HAP-1 (cell line): Measurements from ENCODE around the gene KCNQ1.

ENCODE experiments used
- DNase-seq, 2 experiments: peaks; one replicate each; pipeline ENCODE4 v3.0.0-alpha.2; 2016 to 2020; ENCODE audit warnings: low spot score in 2 of 2
- H3K27me3 ChIP-seq: fragments of 250-450 bp; sonication (Bioruptor Pico); 2 replicates; pipeline ENCODE4 v1.5.1; 2020; ENCODE audit warnings: low read depth, mild to moderate bottlenecking, moderate library complexity
- H3K36me3 ChIP-seq: fragments of 250-450 bp; sonication (Bioruptor Pico); replicated peaks from 2 replicates; pipeline ENCODE4 v1.5.1; 2020; ENCODE audit warnings: mild to moderate bottlenecking
- H3K4me1 ChIP-seq: fragments of 250-450 bp; sonication (Bioruptor Pico); 2 replicates; pipeline ENCODE4 v1.5.1; 2020; ENCODE audit warnings: mild to moderate bottlenecking
- H3K4me3 ChIP-seq: fragments of 250-450 bp; sonication (Bioruptor Pico); 2 replicates; pipeline ENCODE4 v1.5.1; 2020; ENCODE audit warnings: mild to moderate bottlenecking, moderate library complexity
- H3K9me3 ChIP-seq: fragments of 250-450 bp; sonication (Bioruptor Pico); 2 replicates; pipeline ENCODE4 v1.5.1; 2020; ENCODE audit warnings: mild to moderate bottlenecking, moderate library complexity
- in situ Hi-C: fragments of 300-500 bp; cut with MboI; formaldehyde crosslinking; loops from 3 replicates; pipeline ENCODE4 v1.14.3; 2020; ENCODE audit warnings: low sequenced_read_pairs, inconsistent platforms, mixed read lengths

Gene KCNQ1

DNA sequence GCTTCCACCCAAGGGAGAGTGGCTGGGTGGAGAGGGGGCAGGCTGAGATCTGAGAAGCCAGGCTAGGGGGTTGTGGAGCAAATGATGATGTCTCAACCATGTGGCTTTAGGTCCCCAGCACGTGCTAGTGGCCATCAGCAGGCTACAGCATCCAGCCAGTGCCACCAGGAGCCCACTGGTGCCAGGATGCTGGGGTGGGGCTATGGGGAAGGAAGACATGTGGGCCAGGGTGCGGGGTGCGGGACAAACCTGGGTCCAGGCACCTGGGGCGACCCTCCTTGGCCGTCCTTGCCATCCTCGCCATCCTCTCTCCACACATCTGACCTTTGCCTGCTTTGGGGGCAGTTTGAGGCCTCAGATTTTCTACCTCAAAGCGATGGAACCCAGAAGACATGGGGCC, 104.3 kb downstream of the KCNQ1 start:
- Histone ChIP-seq H3K9me3 (no peaks in the 10 kb centered on the region), H3K27me3 (no peaks in the 10 kb centered on the region), H3K4me1 (no peaks in the 10 kb centered on the region), H3K36me3 (no peaks in the 10 kb centered on the region), H3K4me3 (no peak overlapping the region)
- in situ Hi-C loops, result no loop called here
- no peak for DNase-seq

DNA sequence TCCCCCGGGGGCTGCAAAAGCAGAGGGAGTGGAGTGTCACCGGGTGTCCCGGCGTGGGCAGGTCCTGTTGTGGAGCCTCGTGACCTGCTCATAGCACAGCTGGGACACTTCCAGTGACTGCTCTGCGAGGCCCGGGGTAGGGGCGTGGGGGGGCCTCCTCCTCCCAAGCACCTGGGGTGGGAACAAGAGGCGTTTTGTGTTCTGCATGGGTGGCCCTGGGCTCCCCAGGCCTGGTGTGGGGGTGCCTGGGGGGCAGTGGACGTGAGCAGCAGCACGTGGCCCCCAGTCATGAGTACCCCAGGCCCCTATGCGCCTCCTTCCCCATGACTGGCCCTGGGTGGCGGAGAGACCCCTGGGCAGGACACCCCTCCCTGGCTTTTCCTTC, 104.7 kb downstream of the KCNQ1 start:
- H3K27me3 ChIP-seq, result no peaks in the 10 kb centered on the region
- H3K4me1 ChIP-seq, result no peaks in the 10 kb centered on the region
- no peak overlapping the region for H3K4me3 ChIP-seq
- no peaks in the 10 kb centered on the region for H3K36me3 ChIP-seq
- in situ Hi-C loops, result no loop called here
- no peaks in the 10 kb centered on the region for H3K9me3 ChIP-seq
- DNase-seq, result no peak

DNA sequence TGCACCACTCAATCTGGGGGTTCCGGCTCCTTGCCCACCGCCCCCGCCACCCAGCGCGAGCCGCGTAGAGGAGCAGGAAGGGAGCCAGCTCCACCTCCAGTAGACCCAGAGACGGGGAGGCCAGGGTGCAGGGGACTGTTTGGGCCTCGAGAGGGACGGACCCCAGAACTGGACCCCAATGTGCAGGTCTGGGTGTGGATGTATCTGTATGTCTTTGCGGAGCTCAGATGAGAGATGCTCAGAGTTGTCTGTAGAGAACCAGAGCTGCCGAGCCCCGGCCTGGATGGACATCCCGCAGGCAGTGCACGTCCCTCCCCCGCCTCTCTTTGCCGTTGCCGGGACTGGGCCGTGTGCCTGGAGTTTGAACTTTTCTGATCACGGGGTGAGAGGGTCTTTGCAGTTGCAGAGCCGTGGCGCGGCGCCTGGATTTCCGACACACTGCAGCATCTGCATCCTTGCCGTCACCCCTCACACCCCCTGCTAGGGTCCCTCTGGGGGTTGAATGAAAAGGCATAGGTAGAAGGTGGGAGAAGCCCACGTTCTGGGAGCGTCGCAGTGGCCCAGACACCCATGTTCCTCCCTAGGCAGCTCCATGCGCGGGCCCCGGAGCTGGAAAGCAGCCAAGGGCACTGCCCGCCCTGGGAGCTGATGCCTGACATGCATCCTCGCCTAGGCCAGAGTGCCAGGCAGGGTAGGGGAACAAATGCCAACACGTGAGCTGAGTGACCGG, 105.2 kb downstream of the KCNQ1 start:
- H3K36me3 ChIP-seq, result no peaks in the 10 kb centered on the region
- in situ Hi-C loops, result loop anchor here (10.0 kb wide), 1 partner anchor 65 kb away; no protein-coding TSS in a partner anchor
- no peak overlapping the region for H3K4me3 ChIP-seq
- H3K9me3 ChIP-seq, result no peaks in the 10 kb centered on the region
- no peak for DNase-seq
- H3K27me3 ChIP-seq, result no peaks in the 10 kb centered on the region
- no peaks in the 10 kb centered on the region for H3K4me1 ChIP-seq

DNA sequence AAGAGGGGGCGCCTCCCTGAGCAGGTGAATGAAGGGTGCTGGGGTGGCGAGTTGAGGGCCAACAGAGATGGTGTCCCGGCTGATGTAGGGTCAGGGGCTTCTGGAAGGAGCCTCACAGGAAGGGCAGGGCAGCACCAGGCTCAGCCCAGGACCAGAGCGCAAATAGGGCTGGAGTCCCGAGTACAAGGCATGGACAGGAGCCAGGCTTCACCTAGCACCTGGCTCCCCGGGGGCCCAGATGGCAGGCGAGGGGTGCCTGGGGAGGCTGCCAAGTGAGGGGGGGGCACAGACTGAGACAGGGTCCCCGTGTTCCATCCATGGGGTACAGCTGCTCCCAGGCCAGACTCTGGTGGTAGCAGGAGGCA, 105.8 kb downstream of the KCNQ1 start:
- Histone ChIP-seq H3K36me3 (no peaks in the 10 kb centered on the region), H3K4me3 (no peak overlapping the region), H3K4me1 (no peaks in the 10 kb centered on the region), H3K27me3 (no peaks in the 10 kb centered on the region), H3K9me3 (no peaks in the 10 kb centered on the region)
- in situ Hi-C loops, result loop anchor here (10.0 kb wide), 1 partner anchor 64 kb away; no protein-coding TSS in a partner anchor
- no peak for DNase-seq

DNA sequence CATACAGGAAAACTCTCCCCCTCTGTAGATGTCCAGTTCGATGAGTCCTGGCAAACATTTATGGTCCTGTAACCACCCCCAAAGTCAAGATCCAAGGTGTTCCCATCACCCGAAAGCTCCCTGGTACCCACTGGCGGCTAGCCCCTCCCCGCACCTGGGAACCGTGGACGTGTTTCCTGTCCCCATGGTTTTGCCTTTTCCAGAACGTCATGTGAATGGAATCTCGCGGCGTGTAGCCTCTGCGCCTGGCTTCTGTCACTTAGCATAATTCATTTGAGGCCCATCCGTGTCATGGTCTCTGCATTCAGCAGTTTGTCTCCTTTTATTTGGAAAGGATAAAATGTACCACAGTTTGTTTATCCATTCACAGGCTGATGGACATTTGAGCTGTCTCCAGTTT, 106.3 kb downstream of the KCNQ1 start:
- H3K9me3 ChIP-seq, result no peaks in the 10 kb centered on the region
- H3K4me1 ChIP-seq, result no peaks in the 10 kb centered on the region
- in situ Hi-C loops, result loop anchor here (10.0 kb wide), 1 partner anchor 64 kb away; no protein-coding TSS in a partner anchor
- no peaks in the 10 kb centered on the region for H3K27me3 ChIP-seq
- H3K36me3 ChIP-seq, result no peaks in the 10 kb centered on the region
- no peak overlapping the region for H3K4me3 ChIP-seq
- no peak for DNase-seq

DNA sequence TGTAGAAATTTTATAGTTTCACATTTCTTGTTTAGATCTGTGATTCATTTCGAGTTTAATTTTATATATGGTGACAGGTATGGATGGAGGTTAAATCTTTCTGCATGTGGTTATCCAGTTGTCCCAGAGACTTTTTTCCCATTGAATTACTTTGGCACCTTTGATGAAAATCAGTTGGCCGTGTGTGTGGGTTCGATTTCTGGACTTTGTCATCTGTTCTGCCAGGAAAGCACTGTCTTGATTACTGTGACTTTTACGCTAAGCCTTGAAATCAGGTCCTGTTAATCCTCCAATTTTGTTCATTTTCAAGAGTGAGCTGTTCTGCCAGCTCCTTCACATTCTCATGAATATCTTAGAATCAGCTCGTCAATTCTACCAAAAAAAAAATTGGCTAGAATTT, 107.4 kb downstream of the KCNQ1 start:
- DNase-seq, result no peak
- no peaks in the 10 kb centered on the region for H3K27me3 ChIP-seq

DNA sequence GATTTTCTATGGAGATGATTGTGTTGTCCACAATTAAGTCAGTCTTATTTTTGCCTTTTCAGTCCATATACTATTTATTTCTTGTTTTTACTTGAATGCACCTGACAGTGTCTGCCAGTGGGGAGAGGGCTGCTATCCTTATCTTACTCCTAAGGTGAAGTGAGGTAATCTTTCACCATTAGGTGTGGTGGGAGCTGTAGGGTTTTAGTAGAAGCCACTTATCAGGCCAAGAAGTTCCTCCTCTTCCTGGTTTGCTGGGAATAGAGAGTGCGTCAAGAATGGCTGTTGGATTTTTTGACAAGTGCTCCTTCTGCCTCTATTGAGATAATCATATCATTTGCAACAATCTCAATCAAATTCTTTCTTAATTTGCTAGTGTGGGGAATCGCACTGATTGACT, 108.4 kb downstream of the KCNQ1 start:
- H3K27me3 ChIP-seq, result no peaks in the 10 kb centered on the region
- DNase-seq, result no peak
- H3K4me3 ChIP-seq, result no peak overlapping the region
- in situ Hi-C loops, result loop anchor here (10.0 kb wide), 1 partner anchor 62 kb away; no protein-coding TSS in a partner anchor
- H3K36me3 ChIP-seq, result no peaks in the 10 kb centered on the region
- no peaks in the 10 kb centered on the region for H3K9me3 ChIP-seq
- H3K4me1 ChIP-seq, result no peaks in the 10 kb centered on the region

More for the DNA sequence above, 107.4 kb downstream of the KCNQ1 start:
- H3K36me3 ChIP-seq, result no peaks in the 10 kb centered on the region
- no peaks in the 10 kb centered on the region for H3K4me1 ChIP-seq
- in situ Hi-C loops, result loop anchor here (10.0 kb wide), 1 partner anchor 63 kb away; no protein-coding TSS in a partner anchor
- no peak overlapping the region for H3K4me3 ChIP-seq
- no peaks in the 10 kb centered on the region for H3K9me3 ChIP-seq

DNA sequence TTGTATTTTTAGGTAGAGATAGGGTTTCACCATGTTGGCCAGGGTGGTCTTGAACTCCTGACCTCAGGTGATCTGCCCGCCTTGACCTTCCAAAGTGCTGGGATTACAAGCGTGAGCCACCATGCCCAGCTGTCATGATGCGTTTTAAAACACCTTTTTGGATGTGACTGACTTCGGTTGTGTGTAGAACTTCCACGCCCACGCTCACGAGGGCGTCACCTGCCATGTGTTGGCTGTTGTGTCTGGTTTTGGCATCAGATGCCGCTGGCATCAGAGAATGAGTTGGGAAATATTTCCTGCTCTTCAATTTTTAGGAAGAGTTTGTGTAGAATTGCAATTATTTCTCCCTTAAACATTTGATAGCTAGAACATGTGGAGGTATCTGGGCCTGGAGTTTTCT, 109.1 kb downstream of the KCNQ1 start:
- no peak for DNase-seq
- Histone ChIP-seq H3K36me3 (no peaks in the 10 kb centered on the region), H3K4me3 (no peak overlapping the region), H3K4me1 (no peaks in the 10 kb centered on the region), H3K27me3 (no peaks in the 10 kb centered on the region), H3K9me3 (no peaks in the 10 kb centered on the region)
- in situ Hi-C loops, result loop anchor here (10.0 kb wide), 1 partner anchor 61 kb away; no protein-coding TSS in a partner anchor

DNA sequence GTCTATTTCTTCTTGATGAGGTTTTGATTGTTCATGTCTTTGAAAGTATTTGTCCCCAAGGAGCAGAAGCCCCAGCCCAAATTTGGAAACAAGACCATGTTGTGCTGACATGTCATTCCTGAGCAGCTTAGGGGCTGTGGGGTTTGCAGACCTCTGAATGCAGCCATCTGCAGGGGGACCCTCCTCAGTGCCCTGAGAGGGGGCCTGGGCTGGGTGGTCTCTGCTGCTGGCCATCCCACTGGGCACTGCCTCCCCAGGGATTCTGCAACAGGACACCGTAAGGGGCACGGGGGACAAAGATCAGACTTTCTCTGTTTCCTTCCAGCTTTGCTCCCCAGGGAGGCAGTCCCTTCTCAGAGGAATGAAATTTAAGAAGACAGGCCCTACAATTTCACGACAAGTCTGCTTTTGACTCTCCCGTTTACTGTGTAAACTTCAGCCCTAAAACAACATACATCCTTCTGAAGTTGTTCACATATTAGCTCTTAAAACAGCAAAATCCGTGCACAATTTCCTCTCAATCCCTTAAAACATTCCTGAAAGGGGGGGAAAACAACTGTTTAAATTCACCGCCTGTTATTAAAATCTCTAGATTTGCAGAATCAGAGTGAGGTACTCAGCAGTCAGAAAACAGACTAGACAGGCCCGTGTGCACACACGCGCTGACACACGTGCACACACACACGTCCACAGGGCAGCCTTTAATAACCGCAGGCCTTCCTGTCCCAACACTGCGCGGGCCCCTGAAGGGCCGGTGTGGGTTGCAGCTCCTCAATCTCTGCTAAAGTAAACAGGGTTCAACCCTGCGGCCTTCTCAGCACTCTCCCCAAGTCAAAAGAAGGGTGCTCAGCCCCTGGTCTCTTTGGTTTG, 109.8 kb downstream of the KCNQ1 start:
- in situ Hi-C loops, result loop anchor here (10.0 kb wide), 1 partner anchor 60 kb away; no protein-coding TSS in a partner anchor
- Histone ChIP-seq H3K4me3 (no peak overlapping the region), H3K9me3 (no peaks in the 10 kb centered on the region), H3K27me3 (no peaks in the 10 kb centered on the region), H3K4me1 (no peaks in the 10 kb centered on the region), H3K36me3 (no peaks in the 10 kb centered on the region)
- no peak for DNase-seq

DNA sequence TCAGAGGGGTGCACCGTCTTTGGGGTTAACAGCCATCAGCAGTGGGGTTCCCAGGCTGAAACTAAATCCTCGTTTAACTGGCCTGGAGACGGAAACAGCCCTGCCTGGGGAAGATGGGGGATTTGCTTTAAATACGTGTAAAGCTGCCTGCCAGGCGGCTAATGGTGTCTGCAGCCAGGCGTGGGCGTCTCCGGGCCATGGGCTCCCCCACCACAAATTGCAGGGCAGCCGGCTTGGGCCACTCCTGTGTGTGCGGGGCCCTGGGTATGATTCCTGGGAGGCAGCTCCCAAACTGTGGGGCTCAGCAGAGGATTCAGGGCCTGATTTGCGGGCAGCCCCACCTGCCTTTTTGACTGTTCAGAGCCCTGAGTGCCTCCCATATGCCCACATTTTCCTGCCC, 110.5 kb downstream of the KCNQ1 start:
- Histone ChIP-seq H3K4me3 (no peak overlapping the region), H3K9me3 (no peaks in the 10 kb centered on the region), H3K4me1 (no peaks in the 10 kb centered on the region), H3K36me3 (no peaks in the 10 kb centered on the region), H3K27me3 (no peaks in the 10 kb centered on the region)
- in situ Hi-C loops, result loop anchor here (10.0 kb wide), 1 partner anchor 59 kb away; no protein-coding TSS in a partner anchor
- no peak for DNase-seq

DNA sequence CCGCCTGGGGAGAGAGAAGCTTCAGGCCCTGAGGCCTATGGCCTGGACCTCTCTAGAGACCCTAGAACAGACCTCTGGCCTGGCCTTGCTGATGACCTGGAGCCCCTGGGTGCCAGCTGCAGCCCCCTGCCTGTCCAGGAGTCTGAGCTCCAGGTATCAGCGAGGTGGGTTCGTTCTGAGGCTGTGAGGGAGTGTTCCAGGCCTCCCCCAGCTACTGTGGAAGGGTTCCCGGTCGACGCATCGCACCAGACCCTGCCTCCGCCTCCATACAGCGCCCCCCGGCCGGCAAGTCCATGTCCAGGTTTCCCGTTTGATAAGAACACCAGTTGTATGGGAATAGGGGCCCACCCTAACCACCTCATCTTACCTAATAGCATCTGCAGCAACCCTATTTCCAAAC, 111.1 kb downstream of the KCNQ1 start:
- no peaks in the 10 kb centered on the region for H3K27me3 ChIP-seq
- H3K36me3 ChIP-seq, result no peaks in the 10 kb centered on the region
- H3K4me3 ChIP-seq, result no peak overlapping the region
- no peak for DNase-seq
- H3K4me1 ChIP-seq, result no peaks in the 10 kb centered on the region
- no peaks in the 10 kb centered on the region for H3K9me3 ChIP-seq
- in situ Hi-C loops, result loop anchor here (10.0 kb wide), 1 partner anchor 59 kb away; no protein-coding TSS in a partner anchor

DNA sequence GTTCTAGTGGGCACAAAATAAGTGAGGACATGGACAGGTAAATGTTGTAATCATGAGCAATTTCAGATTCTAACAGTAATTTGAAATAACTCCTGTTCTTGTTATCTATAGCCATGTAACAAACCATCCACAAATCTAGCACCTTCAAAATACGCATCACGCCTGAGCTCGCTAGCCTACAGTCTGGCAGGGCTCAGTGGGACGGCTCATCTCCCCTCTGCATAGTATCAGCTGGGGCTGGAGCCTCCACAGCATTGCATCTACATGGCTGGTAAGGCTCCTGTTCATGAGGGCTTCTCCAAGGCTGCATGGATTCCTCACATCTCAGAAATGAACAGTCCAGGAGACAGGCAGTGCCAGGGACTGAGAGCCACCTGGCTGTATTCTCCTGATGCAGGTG, 112.6 kb downstream of the KCNQ1 start:
- no peaks in the 10 kb centered on the region for H3K4me1 ChIP-seq
- no peaks in the 10 kb centered on the region for H3K36me3 ChIP-seq
- in situ Hi-C loops, result loop anchor here (10.0 kb wide), 1 partner anchor 57 kb away; no protein-coding TSS in a partner anchor
- H3K9me3 ChIP-seq, result no peaks in the 10 kb centered on the region
- H3K4me3 ChIP-seq, result no peak overlapping the region
- no peak for DNase-seq
- no peaks in the 10 kb centered on the region for H3K27me3 ChIP-seq

DNA sequence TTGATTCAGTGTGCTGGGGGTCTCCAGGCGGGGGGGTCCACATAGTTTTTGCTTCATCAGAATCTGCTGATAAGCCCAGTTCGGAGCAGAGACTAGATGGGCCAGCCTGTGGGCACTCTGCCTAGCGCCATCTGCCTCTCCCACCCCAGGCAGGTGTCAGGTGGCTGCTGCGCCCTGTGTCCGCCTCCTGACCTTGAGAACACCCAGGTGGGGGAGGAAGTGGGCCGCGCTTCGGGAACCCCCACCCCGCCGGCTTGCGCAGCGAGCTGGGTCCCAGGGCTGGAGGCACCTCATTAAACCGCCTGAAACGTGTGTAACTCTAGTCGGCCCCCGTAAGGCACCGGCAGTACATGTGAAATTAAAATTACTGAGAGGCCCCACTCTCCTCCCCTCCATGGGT, 113.6 kb downstream of the KCNQ1 start:
- H3K27me3 ChIP-seq, result no peaks in the 10 kb centered on the region
- H3K4me1 ChIP-seq, result no peaks in the 10 kb centered on the region
- H3K4me3 ChIP-seq, result no peak overlapping the region
- in situ Hi-C loops, result loop anchor here (10.0 kb wide), 1 partner anchor 56 kb away; no protein-coding TSS in a partner anchor
- DNase-seq, result no peak
- no peaks in the 10 kb centered on the region for H3K36me3 ChIP-seq
- no peaks in the 10 kb centered on the region for H3K9me3 ChIP-seq
